ENCODE measurements around the gene TERT.
"Not testable (repeated sequence)": the region's sequence is repeated elsewhere in the genome, so short reads cannot be mapped to it uniquely, and the experiment has no call there.

Gene TERT

DNA sequence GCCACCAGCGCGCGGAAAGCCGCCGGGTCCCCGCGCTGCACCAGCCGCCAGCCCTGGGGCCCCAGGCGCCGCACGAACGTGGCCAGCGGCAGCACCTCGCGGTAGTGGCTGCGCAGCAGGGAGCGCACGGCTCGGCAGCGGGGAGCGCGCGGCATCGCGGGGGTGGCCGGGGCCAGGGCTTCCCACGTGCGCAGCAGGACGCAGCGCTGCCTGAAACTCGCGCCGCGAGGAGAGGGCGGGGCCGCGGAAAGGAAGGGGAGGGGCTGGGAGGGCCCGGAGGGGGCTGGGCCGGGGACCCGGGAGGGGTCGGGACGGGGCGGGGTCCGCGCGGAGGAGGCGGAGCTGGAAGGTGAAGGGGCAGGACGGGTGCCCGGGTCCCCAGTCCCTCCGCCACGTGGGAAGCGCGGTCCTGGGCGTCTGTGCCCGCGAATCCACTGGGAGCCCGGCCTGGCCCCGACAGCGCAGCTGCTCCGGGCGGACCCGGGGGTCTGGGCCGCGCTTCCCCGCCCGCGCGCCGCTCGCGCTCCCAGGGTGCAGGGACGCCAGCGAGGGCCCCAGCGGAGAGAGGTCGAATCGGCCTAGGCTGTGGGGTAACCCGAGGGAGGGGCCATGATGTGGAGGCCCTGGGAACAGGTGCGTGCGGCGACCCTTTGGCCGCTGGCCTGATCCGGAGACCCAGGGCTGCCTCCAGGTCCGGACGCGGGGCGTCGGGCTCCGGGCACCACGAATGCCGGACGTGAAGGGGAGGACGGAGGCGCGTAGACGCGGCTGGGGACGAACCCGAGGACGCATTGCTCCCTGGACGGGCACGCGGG, at the start of gene TERT:
TSS of gene TERT (minus strand) at position 234 of the 815 bp plus-strand sequence. CDS start at position 155, 79 bp downstream.
- DNase-seq (ENCODE audit: low read depth in 4 of 4, low spot score in 1 of 4): peak; percentile 59 to 87 (median 86)

DNA sequence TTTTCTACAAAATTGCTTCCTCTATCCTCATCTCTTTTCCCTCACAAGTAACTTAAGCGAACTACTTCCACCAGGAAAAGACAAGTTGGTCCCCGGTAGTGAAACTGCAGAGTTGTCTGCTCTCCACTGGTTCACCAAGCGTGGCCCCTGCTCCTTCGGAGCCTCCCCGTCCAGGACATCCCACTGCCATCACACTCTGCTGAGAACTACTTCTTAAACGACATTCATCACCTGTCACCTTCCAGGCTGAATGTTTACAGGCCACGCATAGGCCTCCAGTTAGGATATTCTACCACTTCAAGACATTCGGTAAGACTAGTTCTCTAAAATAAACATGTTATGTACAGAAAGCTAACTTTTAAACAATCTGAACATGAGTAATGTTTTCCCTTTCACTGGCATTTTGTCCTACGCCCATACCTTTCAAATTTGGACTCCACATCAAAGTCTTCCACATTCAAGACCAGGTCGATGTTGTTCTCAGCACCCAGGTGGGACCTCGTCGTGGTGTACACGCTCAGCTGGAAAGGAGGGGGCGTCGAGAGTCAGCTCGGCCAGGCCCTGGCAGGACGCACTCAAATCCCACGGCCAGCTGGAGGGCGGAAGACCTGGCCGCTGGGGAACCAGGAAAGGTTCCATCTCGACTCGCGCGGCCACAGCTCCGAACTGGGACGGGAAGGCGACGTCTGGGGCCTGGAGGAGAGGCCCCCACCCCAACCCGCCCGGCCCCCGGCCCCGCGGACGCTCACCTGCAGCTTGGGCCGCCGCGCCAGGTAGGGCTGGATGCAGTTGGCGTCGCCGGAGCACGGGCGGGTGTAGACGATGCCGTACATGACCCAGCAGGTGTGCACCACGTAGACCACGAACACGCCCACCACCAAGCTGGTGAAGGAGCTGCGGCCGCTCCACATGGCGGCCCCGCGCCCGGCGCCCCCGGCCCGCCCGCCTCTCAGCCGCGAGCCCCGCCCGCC, 49.3 kb upstream of the TERT start:
- no peak for DNase-seq (ENCODE audit: low read depth in 4 of 4, low spot score in 1 of 4)

DNA sequence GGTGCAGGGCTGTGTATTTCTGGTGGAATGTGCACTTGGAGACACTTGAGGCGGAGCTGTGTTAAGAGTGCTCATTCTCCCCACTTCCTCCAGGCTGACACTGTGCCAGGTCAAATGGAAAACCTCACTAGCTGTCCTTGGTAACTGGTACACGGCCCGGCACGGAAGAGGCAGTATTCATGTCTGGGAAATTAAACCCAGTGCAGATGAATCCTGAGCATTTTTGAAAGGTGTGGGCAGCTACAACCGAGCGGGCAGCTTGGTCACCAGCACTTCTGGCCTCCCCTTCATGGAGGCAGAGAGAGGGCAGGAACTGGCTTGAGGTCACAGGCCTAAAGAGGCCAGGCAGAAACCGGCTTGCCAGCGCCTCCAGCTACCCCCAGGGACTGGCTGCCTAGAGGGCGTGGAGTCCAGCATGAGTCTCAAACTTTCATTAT, 48.5 kb upstream of the TERT start:
- DNase-seq (ENCODE audit: low read depth in 4 of 4, low spot score in 1 of 4): no peak

DNA sequence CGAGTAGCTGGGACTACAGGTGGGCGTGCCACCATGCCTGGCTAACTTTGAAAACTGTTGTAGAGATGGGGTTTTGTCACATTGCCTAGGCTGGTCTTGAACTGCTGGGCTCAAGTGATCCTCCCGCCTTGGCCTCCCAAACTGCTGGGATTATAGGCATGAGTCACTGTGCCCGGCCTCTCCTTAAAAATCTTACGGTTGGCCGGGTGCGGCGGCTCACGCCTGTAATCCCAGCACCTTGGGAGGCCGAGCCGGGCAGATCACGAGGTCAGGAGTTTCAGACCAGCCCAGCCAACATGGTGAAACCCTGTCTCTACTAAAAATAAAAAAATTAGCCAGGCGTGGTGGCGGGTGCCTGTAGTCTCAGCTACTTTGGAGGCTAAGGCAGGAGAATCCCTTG, 47.8 kb upstream of the TERT start:
- DNase-seq (ENCODE audit: low read depth in 4 of 4, low spot score in 1 of 4): not testable (repeated sequence)

DNA sequence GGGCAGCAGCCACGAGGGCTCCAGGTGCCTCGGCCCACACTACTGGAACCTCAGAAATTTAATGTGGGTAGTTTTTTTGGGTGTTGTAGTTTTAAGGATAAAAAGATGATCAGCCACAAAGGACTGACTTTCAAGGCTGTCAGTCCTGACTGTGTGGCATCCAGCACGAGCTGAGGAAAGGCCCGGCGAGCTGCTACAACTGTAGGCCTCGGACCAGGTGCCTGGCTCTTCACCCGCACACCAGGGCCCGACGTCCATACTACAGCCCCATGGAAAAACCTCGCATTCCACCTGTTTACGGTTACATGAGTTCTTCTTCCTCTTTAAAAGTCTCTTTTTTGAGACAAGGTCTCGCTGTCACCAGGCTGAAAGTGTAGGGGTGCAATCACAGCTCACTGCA, 47.4 kb upstream of the TERT start:
- no peak for DNase-seq (ENCODE audit: low read depth in 4 of 4, low spot score in 1 of 4)

DNA sequence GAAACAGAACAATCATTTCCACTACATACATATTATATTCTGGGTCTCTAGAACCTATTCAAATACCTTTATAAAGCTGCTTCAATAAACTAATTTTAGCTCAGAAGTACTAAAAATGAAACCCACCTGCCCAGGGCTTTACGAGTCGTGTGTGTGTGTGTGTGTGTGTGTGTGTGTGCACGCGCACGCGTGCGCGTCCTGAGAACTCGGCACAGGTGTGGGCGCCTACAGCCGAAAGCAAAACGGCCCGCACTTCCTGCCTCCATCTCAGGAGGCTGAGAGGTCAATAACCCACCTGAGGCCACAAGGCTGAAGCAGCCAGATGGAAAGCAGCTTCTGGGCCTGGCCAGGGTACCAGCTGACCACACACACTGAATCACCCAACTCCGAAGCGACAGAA, 47.0 kb upstream of the TERT start:
- DNase-seq (ENCODE audit: low read depth in 4 of 4, low spot score in 1 of 4): no peak

DNA sequence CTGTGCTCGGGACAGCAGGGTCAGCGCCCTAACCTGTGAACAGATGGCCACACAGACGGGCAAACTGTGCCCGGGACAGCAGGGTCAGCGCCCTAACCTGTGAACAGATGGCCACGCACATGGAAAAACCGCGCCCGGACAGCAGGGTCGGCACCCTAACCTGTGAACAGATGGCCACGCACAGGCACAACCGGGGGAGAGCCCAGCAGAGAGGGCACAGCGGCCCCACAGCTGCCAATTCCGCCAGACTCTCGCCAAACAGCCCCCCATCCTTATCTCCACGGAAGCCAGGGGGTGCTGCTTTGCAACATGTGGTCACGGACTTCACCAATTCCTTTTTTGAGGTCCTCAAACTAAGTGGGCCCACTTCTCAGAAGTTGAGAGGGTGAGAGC, 44.9 kb upstream of the TERT start:
- not testable (repeated sequence) for DNase-seq (ENCODE audit: low read depth in 4 of 4, low spot score in 1 of 4)

DNA sequence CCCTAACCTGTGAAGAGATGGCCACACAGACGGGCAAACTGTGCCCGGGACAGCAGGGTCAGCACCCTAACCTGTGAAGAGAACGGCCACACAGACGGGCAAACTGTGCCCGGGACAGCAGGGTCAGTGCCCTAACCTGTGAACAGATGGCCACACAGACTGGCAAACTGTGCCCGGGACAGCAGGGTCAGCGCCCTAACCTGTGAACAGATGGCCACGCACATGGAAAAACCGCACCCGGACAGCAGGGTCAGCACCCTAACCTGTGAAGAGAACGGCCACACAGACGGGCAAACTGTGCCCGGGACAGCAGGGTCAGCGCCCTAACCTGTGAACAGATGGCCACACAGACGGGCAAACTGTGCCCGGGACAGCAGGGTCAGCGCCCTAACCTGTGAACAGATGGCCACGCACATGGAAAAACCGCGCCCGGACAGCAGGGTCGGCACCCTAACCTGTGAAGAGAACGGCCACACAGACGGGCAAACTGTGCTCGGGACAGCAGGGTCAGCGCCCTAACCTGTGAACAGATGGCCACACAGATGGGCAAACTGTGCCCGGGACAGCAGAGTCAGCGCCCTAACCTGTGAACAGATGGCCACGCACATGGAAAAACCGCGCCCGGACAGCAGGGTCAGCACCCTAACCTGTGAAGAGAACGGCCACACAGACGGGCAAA, 44.4 kb upstream of the TERT start:
- not testable (repeated sequence) for DNase-seq (ENCODE audit: low read depth in 4 of 4, low spot score in 1 of 4)

DNA sequence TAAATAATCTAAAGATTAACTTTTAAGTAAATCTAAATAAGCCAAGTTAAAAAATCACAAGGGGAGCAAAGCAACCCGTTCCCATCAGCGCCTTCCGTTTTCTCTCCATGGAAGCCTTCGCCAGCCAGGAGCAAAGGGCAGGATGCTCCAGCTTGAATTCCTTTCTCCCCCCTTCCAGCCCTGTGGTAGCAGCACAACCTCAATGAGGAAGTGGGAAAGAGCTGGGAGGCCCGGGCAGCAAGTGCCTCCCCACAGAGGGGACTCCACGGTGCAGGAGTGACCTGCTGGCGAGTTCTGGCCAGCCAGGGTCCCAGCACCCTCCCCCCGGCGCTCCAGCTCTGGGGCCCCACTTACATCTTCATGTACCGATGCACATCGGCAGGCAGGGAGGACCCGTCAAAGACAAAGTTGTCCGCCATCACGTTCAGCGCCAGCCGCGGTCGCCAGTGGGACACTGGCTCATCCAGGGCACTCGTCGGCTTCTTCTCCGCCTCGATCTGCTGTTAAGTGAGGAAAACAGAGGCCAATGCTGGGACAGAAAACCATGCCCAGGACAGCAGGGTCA, 43.7 kb upstream of the TERT start:
- DNase-seq (ENCODE audit: low read depth in 4 of 4, low spot score in 1 of 4): no peak

DNA sequence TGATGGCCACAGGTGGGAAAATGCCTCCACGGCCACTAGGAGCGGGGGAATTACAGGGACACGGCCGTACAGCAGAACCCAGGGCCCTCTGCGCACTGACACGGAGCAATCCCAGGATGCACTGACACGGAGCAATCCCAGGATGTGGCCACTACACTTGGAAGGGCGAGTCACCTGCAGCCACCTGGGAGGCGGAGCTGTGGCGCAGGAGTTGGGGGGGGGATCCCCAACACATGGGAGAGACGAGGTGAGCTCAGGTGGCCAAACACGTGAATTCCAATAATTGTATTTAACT, 43.3 kb upstream of the TERT start:
- no peak for DNase-seq (ENCODE audit: low read depth in 4 of 4, low spot score in 1 of 4)

DNA sequence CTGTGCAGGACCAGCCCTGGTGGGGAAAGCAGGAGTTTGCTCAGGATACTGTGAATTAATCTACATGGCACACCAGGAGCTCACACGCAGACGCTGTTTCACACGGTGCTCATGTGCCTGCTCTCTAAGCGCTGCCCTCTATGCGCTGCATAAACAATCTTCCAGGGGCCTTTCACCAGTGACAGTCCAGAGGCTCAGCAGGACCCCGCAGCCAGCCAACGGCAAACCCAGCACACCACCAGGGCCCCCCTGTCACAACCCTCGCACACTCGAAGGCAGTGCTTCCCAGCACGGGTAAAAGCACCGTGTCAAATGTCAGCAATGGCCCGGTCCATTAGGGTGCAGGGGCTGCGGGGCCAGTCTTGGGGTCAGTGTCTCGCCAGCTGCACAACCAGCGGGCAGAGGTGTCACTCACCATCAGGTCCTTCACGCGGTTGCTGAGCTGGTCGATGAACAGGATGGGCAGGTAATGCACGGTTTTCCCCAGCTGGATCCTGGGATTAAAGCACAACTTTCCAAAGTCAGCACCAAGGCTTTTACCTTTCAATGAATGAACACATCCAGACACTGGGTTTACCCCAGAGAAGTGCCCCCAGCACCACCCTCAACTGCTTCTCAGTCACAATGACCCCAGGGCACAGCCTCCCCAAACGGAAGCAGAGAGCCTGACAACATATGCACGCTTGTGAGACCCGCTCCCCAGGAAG, 42.8 kb upstream of the TERT start:
- DNase-seq (ENCODE audit: low read depth in 4 of 4, low spot score in 1 of 4): no peak

DNA sequence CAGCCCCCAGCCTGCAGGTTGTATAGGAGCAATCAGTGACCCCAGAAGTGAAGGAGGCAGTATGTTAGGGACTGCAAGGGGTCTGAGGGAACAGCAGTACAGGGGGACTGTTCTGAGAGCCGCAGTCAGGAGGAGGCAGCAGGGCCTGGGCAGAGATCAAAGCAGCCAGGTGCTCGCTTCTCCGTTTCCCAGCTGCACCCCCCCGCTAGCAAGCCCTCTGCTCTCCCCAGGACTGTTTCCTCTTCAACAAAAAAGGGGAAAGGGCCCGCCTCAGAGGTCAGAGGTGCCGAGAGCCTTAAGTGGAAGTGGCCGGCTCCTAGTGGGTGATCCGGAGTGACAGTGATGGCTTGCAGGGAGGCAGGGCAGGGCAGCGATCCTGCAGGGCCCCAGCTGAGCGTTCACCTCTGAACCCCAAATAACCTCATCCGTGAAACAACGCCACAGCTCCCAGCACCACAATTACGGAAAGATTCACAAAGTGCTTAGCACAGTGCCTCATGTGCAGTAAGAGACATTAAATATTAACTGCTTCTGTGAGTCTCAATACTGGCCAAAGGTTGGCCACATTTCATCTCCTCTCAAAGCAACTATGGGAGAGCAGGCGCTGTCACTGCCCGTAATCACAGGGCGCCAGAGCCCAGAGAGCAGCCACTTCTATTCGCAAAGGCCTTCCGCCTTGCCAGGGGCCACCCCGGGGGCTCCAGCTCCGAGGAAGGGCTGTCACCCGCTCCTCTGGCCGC, 42.1 kb upstream of the TERT start:
- no peak for DNase-seq (ENCODE audit: low read depth in 4 of 4, low spot score in 1 of 4)

DNA sequence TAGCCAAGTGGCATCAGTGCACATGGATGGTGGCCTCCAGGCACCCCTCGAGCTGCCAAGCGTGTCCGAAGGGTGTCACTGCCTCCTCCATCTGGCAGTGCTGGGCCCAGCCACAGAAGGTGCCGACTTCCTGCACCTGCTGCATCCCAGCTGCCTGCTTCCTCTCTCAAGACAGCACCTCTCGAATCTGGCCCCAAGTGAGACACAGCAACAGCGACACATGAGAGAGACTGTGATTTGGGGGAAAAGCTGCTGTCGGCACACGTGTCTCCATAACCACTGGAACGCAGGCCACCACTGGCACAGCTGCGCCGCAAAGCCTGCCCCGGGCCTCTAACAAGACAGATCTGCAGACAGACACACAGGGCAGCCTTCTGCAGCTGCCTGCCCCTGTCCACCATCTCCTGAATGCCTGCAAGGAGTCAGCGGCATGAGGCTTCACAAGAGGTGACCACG, 41.3 kb upstream of the TERT start:
- no peak for DNase-seq (ENCODE audit: low read depth in 4 of 4, low spot score in 1 of 4)

DNA sequence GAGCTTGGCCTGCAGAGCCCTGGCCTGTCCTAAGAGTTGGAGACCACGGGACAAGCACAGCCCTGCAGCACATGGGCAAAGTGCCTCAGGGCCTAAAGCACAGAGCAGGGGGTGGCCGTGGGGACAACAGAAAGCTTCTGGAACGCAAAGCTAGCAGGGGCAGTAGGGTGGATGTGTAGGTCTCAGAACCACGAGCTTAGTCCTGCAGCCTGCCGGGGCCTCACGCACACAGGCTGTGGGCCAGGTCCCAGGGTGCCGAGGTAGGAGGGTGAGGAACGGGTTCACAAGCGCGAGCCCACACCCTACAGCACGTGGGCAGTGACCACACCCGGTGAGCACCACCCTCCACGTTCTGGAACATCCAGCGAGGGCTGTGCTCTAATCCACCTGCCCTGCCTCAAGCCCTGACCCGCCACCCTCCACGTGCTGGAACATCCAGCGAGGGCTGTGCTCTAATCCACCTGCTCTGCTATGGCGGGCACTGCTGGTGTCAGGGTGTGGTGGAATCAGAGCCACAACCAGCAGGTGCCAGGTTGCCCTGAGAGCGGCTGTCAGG, 40.8 kb upstream of the TERT start:
- no peak for DNase-seq (ENCODE audit: low read depth in 4 of 4, low spot score in 1 of 4)

DNA sequence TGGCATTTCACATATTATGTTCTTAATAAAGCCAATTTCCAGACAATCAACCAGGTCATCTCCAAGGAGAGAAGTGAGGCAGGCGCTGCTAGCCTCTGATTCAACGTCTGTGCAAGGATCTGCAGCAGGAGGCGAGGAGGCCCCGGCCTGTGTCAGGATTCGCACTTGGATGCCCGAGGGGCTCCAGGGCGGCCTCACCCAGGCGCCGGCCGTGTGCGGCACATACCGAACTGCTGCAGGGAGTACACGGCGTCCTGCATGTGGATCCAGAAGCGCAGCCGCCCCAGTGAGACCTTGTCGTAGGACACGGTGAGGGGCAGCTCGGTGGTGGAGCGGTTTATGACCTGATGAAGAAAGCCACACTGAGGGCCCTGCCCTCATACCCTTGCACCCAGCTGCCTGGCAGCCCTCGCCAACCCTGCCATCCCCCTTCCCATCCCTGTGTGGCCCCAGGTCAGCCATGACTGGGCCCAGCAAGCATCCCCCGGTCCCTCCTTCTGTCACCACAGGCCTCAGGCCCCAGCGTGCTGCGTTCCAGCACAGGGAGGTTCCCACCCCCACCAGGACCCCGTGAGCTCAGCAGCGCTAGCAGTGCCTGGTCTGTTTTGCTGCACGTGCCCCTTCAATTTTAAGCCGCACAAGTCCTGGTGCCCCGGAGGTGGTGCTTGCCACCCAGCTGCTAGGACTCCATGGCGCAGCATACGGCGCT, 40.1 kb upstream of the TERT start:
- DNase-seq (ENCODE audit: low read depth in 4 of 4, low spot score in 1 of 4): no peak

DNA sequence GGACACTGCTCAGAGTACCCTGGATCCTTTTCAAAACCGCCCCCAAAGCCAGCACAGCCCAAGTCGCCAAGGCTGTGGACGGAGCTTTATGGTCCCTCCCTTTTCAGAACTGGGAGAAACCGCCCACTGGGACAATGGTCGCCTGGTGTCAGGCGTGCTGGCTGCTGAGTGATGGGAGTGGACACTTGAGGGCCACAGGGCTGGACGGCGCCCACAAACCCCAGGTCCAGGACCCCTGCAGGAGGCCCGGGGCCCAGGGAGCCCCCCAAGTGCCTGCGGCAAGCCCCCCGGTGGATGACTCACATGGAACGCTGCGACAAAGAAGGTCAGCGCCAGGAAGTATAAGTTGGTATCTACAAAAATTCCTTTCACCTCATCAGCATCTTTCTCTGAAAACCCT, 39.1 kb upstream of the TERT start:
- no peak for DNase-seq (ENCODE audit: low read depth in 4 of 4, low spot score in 1 of 4)

DNA sequence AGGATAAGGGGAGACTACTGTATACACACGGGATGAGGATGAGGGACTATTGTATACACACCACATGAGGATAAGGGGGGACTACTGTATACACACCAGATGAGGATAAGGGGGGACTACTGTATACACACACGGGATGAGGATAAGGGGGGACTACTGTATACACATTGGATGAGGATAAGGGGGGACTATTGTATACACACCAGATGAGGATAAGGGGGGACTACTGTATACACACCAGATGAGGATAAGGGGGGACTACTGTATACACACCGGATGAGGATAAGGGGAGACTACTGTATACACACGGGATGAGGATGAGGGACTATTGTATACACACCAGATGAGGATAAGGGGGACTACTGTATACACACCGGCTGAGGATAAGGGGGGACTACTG, 38.4 kb upstream of the TERT start:
- not testable (repeated sequence) for DNase-seq (ENCODE audit: low read depth in 4 of 4, low spot score in 1 of 4)

DNA sequence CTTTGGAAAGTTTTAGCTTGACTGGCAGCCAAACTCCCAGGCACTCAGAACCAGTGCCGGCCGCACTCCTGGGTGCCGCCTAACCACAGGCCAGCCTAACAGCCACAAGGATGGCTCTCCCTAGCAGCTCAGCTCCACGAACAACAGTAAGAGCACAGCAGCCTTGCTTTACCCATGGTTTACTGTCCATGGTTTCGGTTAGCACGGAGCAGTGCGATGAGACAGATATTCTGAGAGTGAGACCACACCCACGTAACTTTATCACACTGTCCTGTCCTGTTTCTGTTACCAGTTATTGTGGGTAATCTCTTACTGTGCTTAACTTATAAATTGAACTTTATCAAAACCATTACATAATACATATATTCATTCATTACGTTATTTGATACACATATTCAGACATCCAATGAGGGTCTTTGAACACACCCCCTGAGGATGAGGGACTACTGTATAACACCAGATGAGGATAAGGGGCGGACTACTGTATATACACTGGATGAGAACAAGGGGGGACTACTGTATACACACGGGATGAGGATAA, 37.7 kb upstream of the TERT start:
- no peak for DNase-seq (ENCODE audit: low read depth in 4 of 4, low spot score in 1 of 4)
